IMR-90 (cell line): ENCODE measurements around the gene ROBO2.

Source experiments
- CEBPB ChIP-seq: IDR thresholded peaks from 2 replicates; pipeline ENCODE4 v1.6.1; 2012; ENCODE audit warnings: low read depth, low read length, improper control_type of control experiment
- CTCF ChIP-seq: conservative IDR thresholded peaks from 2 replicates; pipeline ENCODE4 v1.5.1; 2012; ENCODE audit warnings: mild to moderate bottlenecking, low read depth, low read length, improper control_type of control experiment
- MAFK ChIP-seq: IDR thresholded peaks from 2 replicates; pipeline ENCODE4 v1.6.1; 2012; ENCODE audit warnings: low read depth, low read length, improper control_type of control experiment
- MAZ ChIP-seq: IDR thresholded peaks from 2 replicates; pipeline ENCODE4 v1.6.1; 2012; ENCODE audit warnings: low read depth, mild to moderate bottlenecking, low read length, improper control_type of control experiment, moderate library complexity, borderline replicate concordance
- MXI1 ChIP-seq: IDR thresholded peaks from 2 replicates; pipeline ENCODE4 v1.6.1; 2012; ENCODE audit warnings: low read depth, mild to moderate bottlenecking, low read length, moderate library complexity, borderline replicate concordance
- POLR2A ChIP-seq: IDR thresholded peaks from 2 replicates; pipeline ENCODE4 v1.6.1; 2012; ENCODE audit warnings: mild to moderate bottlenecking, low read depth, low read length
- RAD21 ChIP-seq: IDR thresholded peaks from 2 replicates; pipeline ENCODE4 v1.6.1; 2012; ENCODE audit warnings: low read length, improper control_type of control experiment
- RCOR1 ChIP-seq: IDR thresholded peaks from 2 replicates; pipeline ENCODE4 v1.6.1; 2012; ENCODE audit warnings: mild to moderate bottlenecking, low read length, improper control_type of control experiment; ENCODE audit not compliant: insufficient replicate concordance
- RFX5 ChIP-seq: IDR thresholded peaks from 2 replicates; pipeline ENCODE4 v1.8.0; 2012; ENCODE audit warnings: low read depth, mild to moderate bottlenecking, low read length, moderate library complexity
- USF2 ChIP-seq: fragments of 150-350 bp; IDR thresholded peaks from 2 replicates; pipeline ENCODE4 v1.6.1; 2017; ENCODE audit warnings: mild to moderate bottlenecking, antibody characterized with exemption, low read length, low read depth

GRCh38 chr3:77040216-77040615 lies 317 bp downstream of the ROBO2 start:
- no peak for TF ChIP-seq CTCF
- no peak for TF ChIP-seq POLR2A
- no peak for TF ChIP-seq RAD21
- TF ChIP-seq MAFK, result no peak
- no peak for TF ChIP-seq RCOR1
- no peak for TF ChIP-seq CEBPB
- no peak for TF ChIP-seq USF2
- TF ChIP-seq RFX5, result no peak
- no peak for TF ChIP-seq MXI1
- TF ChIP-seq MAZ, result no peak
